ENCODE measurements around the gene MED1. TPM values are rescaled to one million over a fixed set of nuclear protein-coding genes. Genes with fewer than 3 reads are reported as not detected.

Gene MED1
- total and polyA plus RNA-seq, 9 of the 15 experiments (the other 6 are each of a cell fraction or from before 2014, with no cell fraction given): 14.0 to 59.8 (median 46.7) TPM

DNA sequence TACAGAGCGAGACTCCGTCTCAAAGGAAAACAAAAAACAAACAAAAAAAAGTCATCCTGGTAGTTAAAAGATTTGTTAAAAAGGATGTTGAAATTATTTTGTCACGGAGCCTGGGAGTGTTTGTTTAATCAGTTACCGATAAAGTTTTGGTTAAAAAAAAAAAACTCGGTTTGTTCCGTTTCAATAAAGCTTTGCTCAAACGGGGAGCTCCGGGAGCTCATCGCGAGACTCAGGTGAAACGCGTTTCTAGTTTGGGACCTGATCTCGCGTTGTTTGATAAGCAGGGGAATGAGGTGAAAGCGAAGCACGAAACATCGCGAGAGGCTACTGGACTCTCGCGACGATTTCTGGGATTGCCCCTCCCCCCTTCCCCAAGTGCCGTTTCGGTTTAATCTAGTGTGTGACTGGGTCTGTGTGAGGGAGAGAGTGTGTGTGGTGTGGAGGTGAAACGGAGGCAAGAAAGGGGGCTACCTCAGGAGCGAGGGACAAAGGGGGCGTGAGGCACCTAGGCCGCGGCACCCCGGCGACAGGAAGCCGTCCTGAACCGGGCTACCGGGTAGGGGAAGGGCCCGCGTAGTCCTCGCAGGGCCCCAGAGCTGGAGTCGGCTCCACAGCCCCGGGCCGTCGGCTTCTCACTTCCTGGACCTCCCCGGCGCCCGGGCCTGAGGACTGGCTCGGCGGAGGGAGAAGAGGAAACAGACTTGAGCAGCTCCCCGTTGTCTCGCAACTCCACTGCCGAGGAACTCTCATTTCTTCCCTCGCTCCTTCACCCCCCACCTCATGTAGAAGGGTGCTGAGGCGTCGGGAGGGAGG, 10.3 kb upstream of the MED1 start, which contains the start of gene CDK12 (continued):
- TF ChIP-seq CHD7 (IDR thresholded peaks at IDR 0.05; ENCODE audit: low read depth, low read length) (no peak), ZNF232 (CRISPR knock-in tag; IDR thresholded peaks at IDR 0.05) (no peak), SMC3 (conservative IDR thresholded peaks at IDR 0.05; ENCODE audit: insufficient read depth, low read depth, low read length) (no peak), HDAC8 (tag; IDR thresholded peaks at IDR 0.05) (no peak), ZNF436 (CRISPR knock-in tag; IDR thresholded peaks at IDR 0.05) (0 out of 2 replicates have a peak, but pooled peaks have one; percentile 29), HSF4 (CRISPR knock-in tag; IDR thresholded peaks at IDR 0.05; ENCODE audit: borderline replicate concordance) (no peak), NBN (IDR thresholded peaks at IDR 0.05; ENCODE audit: low read depth) (peak; percentile 79), ZBTB17 (CRISPR knock-in tag; IDR thresholded peaks at IDR 0.05) (0 out of 2 replicates have a peak, but pooled peaks have one; percentile 27), SMAD2 (IDR thresholded peaks at IDR 0.05; ENCODE audit: low read depth, low read length) (no peak), MAZ (CRISPR knock-in tag; conservative IDR thresholded peaks at IDR 0.05 in 1 of 2, IDR thresholded peaks at IDR 0.05 in 1 of 2) (peak; percentile 76 to 89), TOE1 (IDR thresholded peaks at IDR 0.05; ENCODE audit: borderline replicate concordance) (peak; percentile 65), TOE1 (CRISPR knock-in tag; IDR thresholded peaks at IDR 0.05; ENCODE audit: borderline replicate concordance, low read depth) (no peak), POLR2AphosphoS2 (IDR thresholded peaks at IDR 0.05; ENCODE audit: low read length) (no peak), SIN3B (IDR thresholded peaks at IDR 0.05; ENCODE audit: low read depth) (peak; percentile 56)
- TF ChIP-seq, protein P1, sequence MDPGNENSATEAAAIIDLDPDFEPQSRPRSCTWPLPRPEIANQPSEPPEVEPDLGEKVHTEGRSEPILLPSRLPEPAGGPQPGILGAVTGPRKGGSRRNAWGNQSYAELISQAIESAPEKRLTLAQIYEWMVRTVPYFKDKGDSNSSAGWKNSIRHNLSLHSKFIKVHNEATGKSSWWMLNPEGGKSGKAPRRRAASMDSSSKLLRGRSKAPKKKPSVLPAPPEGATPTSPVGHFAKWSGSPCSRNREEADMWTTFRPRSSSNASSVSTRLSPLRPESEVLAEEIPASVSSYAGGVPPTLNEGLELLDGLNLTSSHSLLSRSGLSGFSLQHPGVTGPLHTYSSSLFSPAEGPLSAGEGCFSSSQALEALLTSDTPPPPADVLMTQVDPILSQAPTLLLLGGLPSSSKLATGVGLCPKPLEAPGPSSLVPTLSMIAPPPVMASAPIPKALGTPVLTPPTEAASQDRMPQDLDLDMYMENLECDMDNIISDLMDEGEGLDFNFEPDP (CRISPR knock-in tag; IDR thresholded peaks at IDR 0.05): no peak

Data from K562 (cell line).